Measurements from ENCODE around the gene SEMA4D.
"Not testable (repeated sequence)": the region's sequence is repeated elsewhere in the genome, so short reads cannot be mapped to it uniquely, and the experiment has no call there.

Gene SEMA4D

DNA sequence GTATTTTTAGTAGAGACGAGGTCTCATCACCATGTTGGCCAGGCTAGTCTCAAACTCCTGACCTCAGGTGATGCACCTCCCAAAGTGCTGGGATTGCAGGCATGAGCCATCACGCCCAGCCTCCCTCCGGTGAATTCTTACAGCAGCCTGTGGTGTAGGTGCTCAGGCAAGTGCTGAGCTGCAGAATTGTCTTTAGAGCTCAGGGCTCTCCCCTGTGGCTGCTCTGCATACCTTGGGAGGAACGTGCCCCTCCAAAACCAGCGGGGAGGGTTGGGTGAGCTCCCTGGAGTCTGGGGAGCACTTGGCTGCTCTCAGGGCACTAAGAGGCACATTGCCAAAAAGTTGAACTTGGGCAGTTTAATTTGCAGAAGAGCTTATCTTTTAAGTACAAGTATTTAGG lies 150.3 kb downstream of the SEMA4D start:
- DNase-seq = no peak

DNA sequence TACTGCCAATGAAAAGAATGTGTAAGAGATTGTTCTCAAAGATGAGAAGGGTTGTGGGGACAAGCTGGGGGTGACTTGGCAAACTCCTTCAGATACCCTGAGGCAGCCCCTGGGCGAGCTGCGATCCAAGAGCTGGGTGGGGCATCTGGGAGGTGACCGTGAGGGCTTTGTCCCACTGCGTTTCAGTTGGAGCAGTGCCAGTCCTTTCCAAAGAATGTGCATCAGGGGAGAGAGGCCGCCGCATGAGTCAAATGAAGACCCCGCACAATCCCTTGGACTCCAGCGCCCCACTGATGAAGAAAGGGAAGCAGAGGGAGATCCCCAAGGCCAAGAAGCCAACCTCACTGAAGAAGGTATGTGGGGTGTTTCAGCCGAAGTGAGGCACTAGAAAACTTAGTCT lies 151.2 kb downstream of the SEMA4D start:
- no peak for DNase-seq

DNA sequence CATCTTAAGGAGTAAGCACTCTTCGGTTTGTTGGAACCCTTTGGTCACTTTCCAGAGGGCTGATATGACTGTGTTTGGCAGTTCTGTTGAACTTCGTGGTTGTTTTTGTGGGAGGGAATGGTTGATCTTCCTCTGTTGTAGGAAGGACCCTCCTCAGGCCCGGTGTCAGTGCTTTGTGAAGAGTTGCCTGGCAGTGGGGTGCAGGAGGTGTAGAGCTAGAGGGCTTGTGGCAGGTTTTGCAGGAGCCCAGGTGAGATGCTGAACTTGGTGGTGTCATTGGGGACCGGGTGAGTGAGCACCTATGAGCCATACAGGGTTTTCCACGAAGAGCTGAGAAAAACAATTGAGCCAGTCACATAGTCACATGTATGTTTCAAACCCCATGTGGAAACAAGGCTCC lies 152.4 kb downstream of the SEMA4D start:
- DNase-seq = no peak

DNA sequence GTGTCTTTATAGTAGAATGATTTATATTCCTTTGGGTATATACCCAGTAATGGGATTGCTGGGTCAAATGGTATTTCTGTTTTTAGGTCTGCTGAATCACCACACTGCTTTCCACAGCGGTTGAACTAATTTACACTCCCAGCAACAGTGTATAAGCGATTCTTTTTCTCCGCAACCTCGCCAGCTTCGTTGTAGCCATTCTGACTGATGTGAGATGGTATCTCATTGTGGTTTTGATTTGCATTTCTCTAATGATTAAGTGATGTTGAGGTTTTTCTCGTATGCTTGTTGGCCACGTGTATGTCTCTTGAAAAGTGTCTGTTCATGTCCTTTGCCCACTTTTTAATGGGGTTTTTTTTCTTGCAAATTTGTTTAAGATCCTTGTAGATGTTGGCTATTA lies 154.1 kb downstream of the SEMA4D start:
- DNase-seq = not testable (repeated sequence)

DNA sequence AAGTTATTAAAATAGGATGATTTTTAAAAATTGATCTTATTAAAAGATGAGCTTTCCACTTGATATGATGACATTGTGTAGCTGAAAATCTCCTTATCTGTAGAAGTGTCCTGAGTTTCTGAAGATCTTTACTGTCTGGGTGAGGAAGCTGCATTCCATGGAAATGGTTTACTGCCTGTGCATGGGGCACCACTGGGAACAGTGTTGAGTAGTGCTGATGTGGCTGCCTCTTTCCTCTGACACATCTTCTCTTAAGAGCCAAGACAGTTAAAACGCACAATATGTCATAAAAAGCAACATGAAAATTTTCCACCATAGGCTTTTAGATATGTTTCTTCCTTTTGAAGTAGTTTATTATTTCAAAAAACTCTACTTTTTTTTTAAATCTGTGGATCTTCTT lies 155.0 kb downstream of the SEMA4D start:
- no peak for DNase-seq

DNA sequence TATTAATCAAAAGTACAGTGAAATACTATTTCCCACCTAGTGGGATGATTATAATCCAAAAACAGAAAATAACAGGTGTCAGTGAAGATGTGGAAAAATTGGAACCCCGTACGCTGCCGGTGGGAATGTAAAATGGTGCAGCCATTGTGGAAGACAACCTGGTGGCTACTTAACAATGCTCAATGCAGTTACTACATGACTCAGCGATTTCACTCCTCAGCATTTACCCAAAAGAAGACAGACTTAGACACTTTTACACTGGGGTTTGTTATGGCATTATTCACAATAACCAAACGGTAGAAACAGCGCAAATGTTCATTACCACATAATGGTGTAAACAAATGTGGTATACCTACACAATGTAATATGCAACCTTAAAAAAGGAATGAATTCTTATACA lies 155.7 kb downstream of the SEMA4D start:
- DNase-seq = no peak

DNA sequence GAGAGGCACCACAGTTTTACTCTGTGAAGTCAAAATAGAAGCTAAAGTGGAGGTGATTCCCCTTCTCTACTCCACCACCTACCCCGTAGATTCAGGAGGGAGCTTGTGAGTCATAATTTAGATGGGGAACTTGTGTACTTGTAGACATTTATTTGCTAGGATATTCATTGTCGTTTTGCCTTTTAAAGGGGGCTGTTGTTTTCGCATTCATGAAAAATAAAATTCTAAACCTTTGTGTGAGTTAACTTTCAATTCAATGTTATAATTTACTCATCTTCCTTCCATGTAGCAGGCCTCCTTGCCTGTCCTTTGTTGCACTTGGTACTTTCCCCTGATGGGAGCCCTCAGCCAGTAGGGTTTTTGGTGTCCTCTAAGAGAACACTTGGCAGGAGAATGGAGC lies 157.6 kb downstream of the SEMA4D start:
- DNase-seq = no peak

DNA sequence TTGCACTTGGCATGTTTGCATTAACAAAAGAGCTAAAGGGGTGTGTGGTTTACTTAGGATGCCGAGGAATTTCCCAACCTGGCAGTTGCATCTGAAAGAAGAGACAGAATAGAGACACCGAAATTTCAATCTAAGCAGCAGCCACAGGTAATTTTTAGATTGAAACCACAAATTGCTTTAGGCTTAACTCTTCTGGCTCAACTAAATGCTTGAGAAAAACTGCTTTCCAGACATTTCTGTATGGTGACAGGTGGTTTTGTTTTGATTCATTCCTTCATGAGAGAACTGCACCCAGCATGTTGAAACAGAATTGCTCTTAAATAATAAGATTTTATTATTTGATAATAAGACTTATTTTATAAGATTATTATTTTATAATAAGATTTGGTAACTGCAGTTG lies 158.1 kb downstream of the SEMA4D start:
- DNase-seq = no peak

DNA sequence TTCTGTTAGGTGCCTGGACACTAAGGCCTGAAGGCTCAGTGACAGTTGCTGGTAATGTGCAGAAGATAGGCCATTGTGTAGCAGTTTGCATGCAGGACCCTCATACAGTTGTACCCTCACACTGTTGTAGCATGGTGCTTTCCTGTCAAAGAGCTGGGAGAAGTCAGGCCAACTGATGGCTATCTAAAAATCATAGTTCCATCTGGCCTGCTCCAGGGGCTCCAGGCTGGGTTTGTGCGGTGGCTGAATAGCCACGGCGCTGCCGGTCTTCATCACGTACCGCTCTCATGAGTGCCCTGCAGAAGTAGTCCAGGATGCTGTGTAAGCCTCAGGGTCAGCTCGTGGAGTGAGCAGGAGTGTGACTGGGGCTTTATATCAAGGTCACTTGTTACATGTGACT lies 167.4 kb downstream of the SEMA4D start:
- DNase-seq = no peak

DNA sequence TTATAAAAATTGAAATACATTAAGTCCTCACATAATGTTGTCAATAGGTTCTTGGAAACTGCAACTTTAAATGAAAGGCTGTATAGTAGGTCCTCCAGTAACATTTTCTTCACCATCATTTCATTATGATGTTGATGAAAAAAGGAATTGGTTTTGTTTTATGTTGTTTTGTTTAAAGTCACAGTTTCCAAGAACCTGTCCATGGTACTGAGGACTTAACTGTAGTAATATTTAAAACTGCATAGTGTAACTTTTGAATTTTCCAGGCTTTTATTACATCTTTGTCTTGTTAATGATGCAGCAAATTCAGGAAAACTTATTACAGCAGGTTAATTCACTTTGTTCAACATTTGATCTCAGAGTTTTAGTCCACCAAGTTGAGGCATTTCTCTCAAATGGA lies 168.0 kb downstream of the SEMA4D start:
- DNase-seq = no peak

DNA sequence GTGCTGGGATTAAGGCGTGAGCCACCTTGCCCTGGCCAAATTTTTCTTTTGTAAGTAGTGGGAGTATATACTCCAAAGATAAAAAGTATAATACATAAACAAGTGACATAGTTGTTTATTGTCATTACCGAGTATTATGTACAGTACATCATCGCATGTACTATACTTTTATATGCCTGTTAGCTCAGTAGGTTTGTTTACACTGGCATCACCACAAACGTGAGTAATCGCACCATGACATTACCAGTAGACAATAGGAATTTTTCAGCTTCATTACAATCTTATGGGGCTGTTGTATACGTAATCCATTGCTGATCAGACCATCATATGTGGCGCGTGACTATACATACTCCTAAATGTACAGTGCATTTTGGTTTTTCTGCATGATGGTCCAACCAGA lies 169.8 kb downstream of the SEMA4D start:
- DNase-seq = no peak

DNA sequence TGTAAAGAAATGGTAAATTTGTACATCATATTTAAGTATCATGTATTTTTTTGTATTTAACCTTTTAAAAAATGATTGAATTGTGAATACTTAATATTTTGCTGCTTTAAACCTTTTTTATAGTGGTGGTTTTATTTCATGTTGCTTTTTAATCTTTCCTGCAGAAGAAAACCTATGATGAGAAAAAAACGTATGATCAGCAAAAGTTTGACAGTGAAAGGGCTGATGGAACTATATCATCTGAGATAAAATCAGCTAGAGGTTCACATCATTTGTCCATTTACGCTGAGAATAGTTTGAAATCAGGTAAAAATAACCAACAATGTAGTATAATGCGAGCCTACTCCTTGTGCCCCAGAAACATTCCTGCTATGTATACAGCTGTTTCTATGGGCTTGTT lies 172.2 kb downstream of the SEMA4D start:
- DNase-seq = no peak

DNA sequence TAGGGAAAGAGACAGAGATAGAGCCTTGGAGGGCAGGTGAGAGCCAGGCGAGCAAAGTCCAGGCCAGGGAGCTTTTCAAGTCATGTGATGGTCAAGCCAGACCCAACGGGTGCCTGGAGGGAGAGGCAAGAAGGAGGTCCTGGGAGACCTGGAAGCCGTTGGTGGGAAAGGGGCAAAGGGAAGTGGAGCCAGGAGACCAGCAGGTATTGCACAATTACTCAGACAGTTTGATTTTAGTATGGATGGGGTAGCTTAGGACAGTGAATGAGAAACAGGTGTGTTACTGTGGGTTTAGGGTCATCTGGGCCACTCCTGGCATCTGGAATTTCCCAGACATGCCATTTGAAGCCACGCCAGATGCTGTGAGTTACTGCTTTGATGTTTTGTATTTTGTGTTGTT lies 174.5 kb downstream of the SEMA4D start:
- DNase-seq = no peak

DNA sequence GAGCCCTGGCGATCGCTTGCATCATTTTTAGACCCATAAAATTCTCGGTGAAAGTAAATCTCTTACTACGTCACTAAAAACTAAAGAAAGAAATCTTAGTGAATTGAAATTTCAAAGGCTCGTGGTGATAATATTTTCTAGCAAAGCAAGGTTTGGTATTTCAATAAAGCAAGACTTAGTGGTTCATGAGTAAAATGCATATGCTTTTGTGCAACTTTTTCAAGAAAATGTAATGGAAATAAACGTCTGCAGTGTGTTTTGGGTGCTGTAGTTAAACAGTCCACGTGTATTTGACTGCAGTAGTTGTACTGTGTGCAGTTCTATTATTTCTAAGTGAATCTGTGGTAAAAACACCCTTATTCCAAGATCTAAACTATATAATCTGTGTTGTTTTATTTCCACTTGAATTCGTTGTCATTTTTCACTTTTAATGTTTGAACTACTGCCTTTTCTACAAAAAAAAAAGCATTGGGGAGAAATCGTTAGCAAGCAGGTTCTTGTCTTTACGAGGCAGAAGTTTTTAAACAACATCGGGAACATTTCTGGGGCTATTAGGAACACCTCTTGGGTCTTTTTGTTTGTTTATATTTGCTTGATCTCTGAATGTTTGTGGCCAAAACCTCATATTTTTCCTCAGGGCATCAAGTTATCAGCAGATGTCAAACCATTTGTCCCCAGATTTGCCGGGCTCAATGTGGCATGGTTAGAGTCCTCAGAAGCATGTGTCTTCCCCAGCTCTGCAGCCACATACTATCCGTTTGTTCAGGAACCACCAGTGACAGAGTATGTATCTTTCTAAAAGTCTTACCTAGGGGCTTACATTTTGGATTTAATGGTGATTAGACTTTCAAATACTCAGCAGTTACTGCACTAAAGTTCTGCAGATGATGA lies 178.7 kb downstream of the SEMA4D start:
- DNase-seq = no peak

DNA sequence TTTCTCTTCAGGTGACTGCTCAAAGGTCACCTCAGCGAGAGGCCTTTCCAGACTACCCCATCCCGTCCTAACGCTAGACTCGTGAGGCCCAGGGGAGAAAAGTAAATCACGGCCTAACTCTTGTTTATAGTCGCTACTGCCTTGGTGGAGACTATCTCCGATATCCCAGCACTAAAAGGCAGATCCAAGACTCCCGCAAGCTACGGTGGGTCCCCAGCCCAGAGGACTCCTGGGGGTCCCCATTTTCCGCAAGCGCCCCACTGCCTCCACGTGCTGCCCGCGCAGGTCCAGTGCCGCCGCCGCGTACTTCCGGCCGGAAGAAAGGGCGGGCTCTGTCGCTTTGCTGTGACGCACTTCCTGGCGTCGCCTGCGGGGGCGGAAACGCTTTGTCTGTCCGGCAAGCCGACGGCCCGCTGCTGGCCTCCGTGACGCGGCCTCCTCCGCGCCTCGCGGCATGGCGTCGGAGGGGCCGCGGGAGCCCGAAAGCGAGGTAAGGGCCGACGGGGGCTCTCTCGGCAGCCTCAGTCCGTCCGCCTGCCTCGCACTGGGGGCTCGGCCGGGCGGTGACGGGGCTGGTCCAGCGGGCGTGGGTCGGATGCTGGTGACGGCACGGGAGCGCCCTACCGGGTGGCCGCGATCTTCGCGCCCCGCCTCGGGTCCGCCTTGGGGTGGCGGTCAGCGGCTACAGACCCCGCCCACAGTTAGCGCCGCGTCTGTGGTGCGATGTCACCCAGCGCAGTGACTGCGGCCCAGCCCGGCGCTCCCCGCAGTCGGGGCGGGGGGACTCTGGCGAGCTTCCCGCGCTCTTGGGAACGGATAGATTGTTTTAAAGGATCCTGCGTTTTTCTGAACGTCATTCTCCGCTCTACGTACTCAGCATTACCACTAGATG lies 179.5 kb downstream of the SEMA4D start, which contains the start of gene SECISBP2:
Gene SECISBP2, plus strand, starts transcription at position 378 of the 892 bp plus-strand sequence. Its CDS starts 77 bp downstream, at position 455.
- peak; percentile 92 for DNase-seq

DNA sequence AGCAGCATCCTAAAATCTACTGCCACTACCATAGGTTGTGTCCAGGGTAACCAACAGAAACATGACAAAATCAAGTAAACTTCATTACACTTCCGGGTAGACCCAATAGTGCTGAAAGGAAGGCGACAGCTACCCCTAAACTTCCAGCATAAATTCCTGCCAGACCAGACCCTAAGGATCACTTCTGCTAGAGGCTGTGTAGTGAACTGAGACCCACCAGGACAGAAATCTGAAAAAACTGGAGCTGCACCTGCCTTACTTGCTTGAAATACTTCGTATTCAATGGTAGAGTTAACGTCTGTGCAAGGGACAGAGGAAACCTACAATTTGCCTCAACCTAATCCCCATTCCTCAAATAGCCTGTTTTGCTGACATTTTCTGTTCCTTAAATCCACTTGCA lies 180.6 kb downstream of the SEMA4D start:
- DNase-seq = no peak

DNA sequence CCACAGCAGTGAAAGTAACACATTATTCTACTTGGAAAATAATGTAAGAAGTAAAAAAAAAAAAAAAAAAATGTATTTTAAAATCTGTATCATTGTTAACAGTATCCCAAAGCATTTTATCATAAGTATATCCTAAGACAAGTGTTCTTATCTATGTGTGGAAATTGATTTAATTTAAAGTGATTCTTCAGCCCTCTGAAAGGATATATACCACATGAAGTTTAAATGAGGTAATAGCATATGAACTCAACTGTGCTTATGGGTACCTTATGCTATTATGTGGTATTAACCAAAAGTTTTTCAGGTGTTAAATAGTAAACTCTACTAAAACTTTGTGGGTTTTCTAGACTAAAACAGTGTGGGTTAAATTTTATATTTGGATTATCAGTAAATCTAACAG lies 182.4 kb downstream of the SEMA4D start:
- DNase-seq = no peak

DNA sequence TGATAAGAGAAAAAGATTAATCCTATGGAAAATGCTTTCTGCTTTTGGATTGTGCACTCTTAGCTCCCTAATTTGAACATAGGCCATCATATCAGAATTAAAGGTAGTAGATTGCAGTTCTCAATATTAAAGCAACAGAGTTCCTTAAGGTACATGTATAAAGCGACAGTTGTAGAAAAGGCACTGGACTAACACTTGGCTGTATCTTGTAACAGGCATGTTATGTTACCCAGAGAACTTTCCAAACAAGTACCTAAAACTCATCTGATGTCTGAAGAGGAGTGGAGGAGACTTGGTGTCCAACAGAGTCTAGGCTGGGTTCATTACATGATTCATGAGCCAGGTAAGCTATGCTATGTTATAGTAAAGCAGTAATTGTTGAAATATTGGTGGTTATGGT lies 183.0 kb downstream of the SEMA4D start:
- no peak for DNase-seq

DNA sequence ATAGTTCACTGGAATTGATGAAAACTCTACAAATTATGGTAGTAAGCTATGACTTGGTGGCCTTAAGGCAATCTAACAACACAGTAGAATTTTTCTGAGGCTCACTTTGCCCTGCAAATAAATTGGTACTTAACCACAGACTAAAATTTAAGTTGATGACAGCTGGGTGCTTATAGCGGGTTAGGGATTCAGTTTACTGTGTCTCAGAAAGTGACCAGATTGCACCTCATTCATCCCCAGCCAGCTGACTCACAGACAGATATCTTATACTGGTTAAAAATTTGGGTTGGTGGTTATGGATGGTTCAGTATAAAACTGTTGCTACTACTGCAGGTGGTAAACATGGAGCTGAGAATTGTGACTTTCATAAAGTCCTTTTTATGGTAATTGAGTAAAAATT lies 184.1 kb downstream of the SEMA4D start:
- DNase-seq = no peak

DNA sequence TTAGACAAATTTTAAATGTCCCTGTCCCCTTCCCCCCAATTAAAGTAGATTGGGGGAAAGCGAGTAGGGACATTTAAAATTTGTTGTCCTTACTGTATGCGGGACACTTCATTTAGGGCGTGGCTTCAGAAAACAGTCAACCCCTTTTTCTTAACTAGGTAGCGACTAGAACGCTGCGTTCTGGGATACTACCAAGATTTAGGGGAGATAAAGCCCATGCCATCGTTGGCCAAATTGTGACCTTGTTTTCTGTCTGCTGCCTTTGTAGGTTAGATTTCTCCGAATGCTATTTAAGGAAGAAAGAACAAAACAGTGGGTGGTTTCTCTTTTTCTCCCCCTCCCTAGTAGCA lies 185.7 kb downstream of the SEMA4D start:
- no peak for DNase-seq

DNA sequence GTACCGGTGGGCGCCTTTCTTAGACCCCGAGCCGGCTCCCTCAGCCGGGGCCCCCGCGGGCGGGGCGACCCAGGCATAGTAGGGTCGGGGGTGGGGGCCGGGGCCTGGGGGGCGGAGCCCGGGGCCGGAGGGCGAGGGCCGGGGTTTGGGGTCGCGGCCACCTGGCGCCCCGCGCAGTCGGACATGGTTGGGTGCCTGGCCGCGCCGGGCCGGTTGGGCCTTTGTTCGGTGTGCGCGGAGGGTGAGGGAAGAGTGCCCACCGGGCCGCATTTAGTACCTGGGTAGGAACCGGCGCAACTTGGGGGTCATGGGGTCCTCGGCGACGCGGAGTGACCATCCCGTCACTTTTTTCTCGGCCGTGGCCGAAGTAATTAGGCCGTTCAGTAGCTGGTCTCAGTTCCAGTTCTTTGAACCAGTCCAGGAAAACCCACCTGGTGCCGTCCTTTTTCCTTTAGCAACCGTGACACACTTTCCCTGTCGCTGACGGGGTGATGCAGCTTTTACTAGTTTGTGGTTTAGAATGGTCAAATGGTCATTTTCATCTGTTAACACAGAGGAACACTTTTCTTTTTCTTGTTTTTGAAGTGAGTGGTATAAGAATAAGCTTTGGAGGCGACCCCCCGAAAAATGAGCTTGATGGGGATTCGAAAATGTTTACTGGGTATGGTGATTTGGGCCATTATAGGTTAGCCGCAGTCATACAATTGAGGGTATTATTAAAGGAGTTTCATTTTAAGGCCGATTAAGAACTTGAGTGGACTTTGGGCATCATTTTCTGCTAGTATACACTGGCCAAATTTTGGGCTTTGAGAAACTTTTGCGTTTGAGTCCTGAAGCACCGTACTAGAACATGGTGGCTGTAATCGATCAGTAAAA lies 186.3 kb downstream of the SEMA4D start:
- no peak for DNase-seq

All from NCI-H226 (cell line).